Spleen (tissue), 11 donors: ENCODE data around the gene ZNF474. TPM values are rescaled to one million over a fixed set of nuclear protein-coding genes. Genes with fewer than 3 reads are reported as not detected.

ENCODE experiments used
- DNase-seq: peaks from one replicate; pipeline ENCODE4 v3.0.0-alpha.2; 2020
- H3K27ac ChIP-seq, 8 donors: fragments of 200-600 bp; sonication (generic) in 7 of 8; 1 replicate in 4 of 8; 2 replicates in 4 of 8; pipeline versions ENCODE4 v1.5.0 to v1.8.0; 2016 to 2021; ENCODE audit warnings: inconsistent platforms in 4 of 8, mild to moderate bottlenecking in 4 of 8, moderate library complexity in 1 of 8
- H3K27me3 ChIP-seq, 7 donors: fragments of 200-600 bp; sonication (generic) in 6 of 7; replicated peaks in 1 of 7; 1 replicate in 4 of 7; 2 replicates in 3 of 7; pipeline versions ENCODE4 v1.5.0 to v1.8.0; 2016 to 2021; ENCODE audit warnings: inconsistent platforms in 3 of 7, mild to moderate bottlenecking in 1 of 7
- H3K36me3 ChIP-seq, 6 donors: fragments of 200-600 bp; sonication (generic) in 5 of 6; 1 replicate in 4 of 6; 2 replicates in 2 of 6; pipeline versions ENCODE4 v1.5.0 to v1.8.0; 2016 to 2021; ENCODE audit warnings: inconsistent platforms in 2 of 6
- H3K4me1 ChIP-seq, 6 donors: fragments of 200-600 bp; sonication (generic) in 5 of 6; 1 replicate in 3 of 6; 2 replicates in 3 of 6; pipeline versions ENCODE4 v1.5.0 to v1.8.0; 2016 to 2021; ENCODE audit warnings: inconsistent platforms in 3 of 6
- H3K4me3 ChIP-seq, 8 donors: fragments of 200-600 bp; sonication (generic) in 7 of 8; 1 replicate in 4 of 8; 2 replicates in 4 of 8; pipeline versions ENCODE4 v1.5.0 to v1.8.0; 2016 to 2021; ENCODE audit warnings: inconsistent platforms in 4 of 8, mild to moderate bottlenecking in 4 of 8, moderate library complexity in 2 of 8
- H3K9me3 ChIP-seq, 8 donors: fragments of 200-600 bp; sonication (generic) in 7 of 8; 1 replicate in 4 of 8; 2 replicates in 4 of 8; pipeline versions ENCODE4 v1.5.0 to v1.8.0; 2016 to 2021; ENCODE audit warnings: inconsistent platforms in 4 of 8
- POLR2A ChIP-seq, 3 donors: fragments of 450-650 bp; IDR thresholded peaks; one replicate each; pipeline ENCODE4 v1.5.1; 2017; ENCODE audit warnings: antibody characterized with exemption in 3 of 3, mild to moderate bottlenecking in 1 of 3
- POLR2AphosphoS5 ChIP-seq, 3 donors: sonication (generic); formaldehyde crosslinking; IDR thresholded peaks; one replicate each; pipeline ENCODE4 v1.5.1; 2017; ENCODE audit warnings: antibody characterized with exemption in 3 of 3
- WGBS, 5 donors: extraction: QIAGEN DNeasy Blood & Tissue Kit in 3 of 5; methylation state at CpG; one replicate each; pipeline versions ENCODE4 v1.1.5 to v1.1.7; 2013 to 2018; 5-methylcytosine and 5-hydroxymethylcytosine counted together
- intact Hi-C: fragments of 100-400 bp; cut with DNase I; formaldehyde crosslinking; loops from one replicate; pipeline ENCODE4 v1.15.0; 2023; ENCODE audit warnings: low total_unique reads
- polyA plus RNA-seq, 3 donors: library from polyadenylated mRNA; stranded (reverse); fragments of 200-250 nt; gene quantifications; one replicate each; pipeline ENCODE4 v1.2.1, GENCODE V29; 2013
- total RNA-seq, 7 donors: library from RNA; depleted of rRNA in 3 of 7; stranded (reverse); fragments of >200 nt in 3 of 7; fragmentation: NEBNext Ultra II Directional in 4 of 7; extraction: Animal tissue kit (Norgen Biotek cat#: 25700) in 4 of 7; gene quantifications; one replicate each; pipeline versions ENCODE4 v1.1.0 to v1.2.1, GENCODE V29; 2016 to 2021
- TF ChIP-seq, protein P1 (sequence below), 11 experiments: fragments of 200-600 bp in 7 of 11; fragments of 450-650 bp in 4 of 11; sonication (generic) in 4 of 11; IDR thresholded peaks in 8 of 11; conservative IDR thresholded peaks in 3 of 11; 1 replicate in 7 of 11; 2 replicates in 4 of 11; pipeline versions ENCODE4 v1.4.0 to v1.8.0; 2016 to 2021; ENCODE audit warnings: antibody characterized with exemption in 11 of 11, inconsistent platforms in 4 of 11, mild to moderate bottlenecking in 1 of 11
- donor health status: healthy with polysubstance abuse.
- donor health status: DM: no; HTN: no; CAD: no; lungs with moderate emphysema.
- donor health status: DM: no; HTN: no; CAD: no.
- donor health status: Bipolar disorder and iron deficiency.
- donor health status: healthy.
- donor health status: DM: no; HTN: no; CAD: no.
- donor health status: DM: yes; HTN: yes; CAD: no.

The ZNF474 gene
- total and polyA plus RNA-seq, 10 donors: 0.05 to 0.60 (median 0.42) TPM; not detected in 5

- intact Hi-C loops: no loop called here
- Histone ChIP-seq H3K4me1 (peaks cover 0 to 32% (median 8%) of the 10 kb centered on the region in 6 donors), H3K27ac (peak overlapping the region in 5 of 8 donors; percentile 9 to 47 (median 46)), H3K4me3 (no peak overlapping the region), H3K27me3 (no peaks in the 10 kb centered on the region), H3K36me3 (no peaks in the 10 kb centered on the region), H3K9me3 (no peaks in the 10 kb centered on the region)
- TF ChIP-seq POLR2AphosphoS5 (IDR thresholded peaks at IDR 0.05): peak in 1 of 3 donors; percentile 30
- TF ChIP-seq, protein P1, sequence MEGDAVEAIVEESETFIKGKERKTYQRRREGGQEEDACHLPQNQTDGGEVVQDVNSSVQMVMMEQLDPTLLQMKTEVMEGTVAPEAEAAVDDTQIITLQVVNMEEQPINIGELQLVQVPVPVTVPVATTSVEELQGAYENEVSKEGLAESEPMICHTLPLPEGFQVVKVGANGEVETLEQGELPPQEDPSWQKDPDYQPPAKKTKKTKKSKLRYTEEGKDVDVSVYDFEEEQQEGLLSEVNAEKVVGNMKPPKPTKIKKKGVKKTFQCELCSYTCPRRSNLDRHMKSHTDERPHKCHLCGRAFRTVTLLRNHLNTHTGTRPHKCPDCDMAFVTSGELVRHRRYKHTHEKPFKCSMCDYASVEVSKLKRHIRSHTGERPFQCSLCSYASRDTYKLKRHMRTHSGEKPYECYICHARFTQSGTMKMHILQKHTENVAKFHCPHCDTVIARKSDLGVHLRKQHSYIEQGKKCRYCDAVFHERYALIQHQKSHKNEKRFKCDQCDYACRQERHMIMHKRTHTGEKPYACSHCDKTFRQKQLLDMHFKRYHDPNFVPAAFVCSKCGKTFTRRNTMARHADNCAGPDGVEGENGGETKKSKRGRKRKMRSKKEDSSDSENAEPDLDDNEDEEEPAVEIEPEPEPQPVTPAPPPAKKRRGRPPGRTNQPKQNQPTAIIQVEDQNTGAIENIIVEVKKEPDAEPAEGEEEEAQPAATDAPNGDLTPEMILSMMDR (IDR thresholded peaks at IDR 0.05 in 8 of 11, conservative IDR thresholded peaks at IDR 0.05 in 3 of 11): no peak
- DNase-seq: no peak
- 39 to 67% (median 59%) methylated on average over 7 of the region's 7 CpGs for WGBS, 5 donors
Measured at GRCh38 chr5:122183098-122183787, 53.9 kb downstream of the ZNF474 start.

GRCh38 chr5:122183788-122184170, 54.4 kb downstream of the ZNF474 start:
- intact Hi-C loops: no loop called here
- Histone ChIP-seq H3K27ac (peak overlapping the region in 4 of 8 donors; percentile 9 to 47 (median 45)), H3K9me3 (no peaks in the 10 kb centered on the region), H3K27me3 (no peaks in the 10 kb centered on the region), H3K4me3 (no peak overlapping the region), H3K36me3 (no peaks in the 10 kb centered on the region), H3K4me1 (peaks cover 0 to 32% (median 8%) of the 10 kb centered on the region in 6 donors)
- no peak for DNase-seq
- TF ChIP-seq POLR2AphosphoS5 (IDR thresholded peaks at IDR 0.05): no peak
- TF ChIP-seq, protein P1 (IDR thresholded peaks at IDR 0.05 in 8 of 11, conservative IDR thresholded peaks at IDR 0.05 in 3 of 11): no peak
- TF ChIP-seq POLR2A (IDR thresholded peaks at IDR 0.05): no peak

- DNase-seq: no peak
- Histone ChIP-seq H3K27ac (peak overlapping the region in 1 of 8 donors; percentile 47), H3K36me3 (no peaks in the 10 kb centered on the region), H3K27me3 (no peaks in the 10 kb centered on the region), H3K4me1 (peaks cover 0 to 32% (median 8%) of the 10 kb centered on the region in 6 donors), H3K4me3 (no peak overlapping the region), H3K9me3 (no peaks in the 10 kb centered on the region)
- TF ChIP-seq, protein P1 (IDR thresholded peaks at IDR 0.05 in 8 of 11, conservative IDR thresholded peaks at IDR 0.05 in 3 of 11): no peak
- TF ChIP-seq POLR2AphosphoS5 (IDR thresholded peaks at IDR 0.05) (no peak), POLR2A (IDR thresholded peaks at IDR 0.05) (no peak)
- 73 to 89% (median 80%) methylated on average over 5 of the region's 5 CpGs for WGBS, 5 donors
- intact Hi-C loops: no loop called here
Measured at GRCh38 chr5:122184676-122185255, 55.4 kb downstream of the ZNF474 start.

DNA sequence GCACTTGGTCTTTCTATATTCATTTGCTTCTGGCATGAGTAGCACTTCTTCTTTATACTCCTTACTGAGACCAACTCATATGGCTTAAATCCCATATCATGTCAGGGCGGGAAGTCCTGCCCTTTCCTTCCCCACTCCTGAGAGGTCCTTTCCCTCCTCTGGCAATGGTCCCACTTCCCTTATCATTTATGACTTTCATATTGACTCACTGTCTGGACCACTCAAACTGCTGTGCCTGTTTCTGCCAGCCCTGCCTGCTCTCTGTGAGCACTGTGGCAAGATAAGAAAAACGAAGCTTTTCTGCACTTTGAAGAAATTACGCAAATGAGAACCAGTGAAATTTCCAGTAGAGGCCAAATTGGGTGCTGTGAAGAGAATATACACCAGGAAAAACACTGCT, 58.1 kb downstream of the ZNF474 start:
- H3K4me1 ChIP-seq: peaks cover 0 to 29% (median 9%) of the 10 kb centered on the region in 6 donors
- TF ChIP-seq POLR2A (IDR thresholded peaks at IDR 0.05) (no peak), POLR2AphosphoS5 (IDR thresholded peaks at IDR 0.05) (peak in 1 of 3 donors; percentile 50)
- TF ChIP-seq, protein P1 (IDR thresholded peaks at IDR 0.05 in 8 of 11, conservative IDR thresholded peaks at IDR 0.05 in 3 of 11): no peak
- peak overlapping the region in 2 of 8 donors; percentile 6 to 27 for H3K27ac ChIP-seq
- no peaks in the 10 kb centered on the region for H3K27me3 ChIP-seq
- H3K36me3 ChIP-seq: no peaks in the 10 kb centered on the region
- intact Hi-C loops: no loop called here
- H3K4me3 ChIP-seq: no peak overlapping the region
- WGBS, 5 donors: 33 to 50% (median 40%) methylated on average over 3 of the region's 3 CpGs
- H3K9me3 ChIP-seq: no peaks in the 10 kb centered on the region
- DNase-seq: no peak
